Stimulated activated naive CD4-positive, alpha-beta T cell treated with Interleukin-2 at 50 U/mL for 16 hours (primary cell): ENCODE results near the gene TREX2.

ENCODE experiments used
- DNase-seq: peaks from one replicate; lab custom pipeline; 2025; lab: John Stamatoyannopoulos, UW

The TREX2 gene

GRCh38 chrX:153475751-153476281 lies 30.0 kb upstream of the TREX2 start:
- DNase-seq, result no peak

DNA sequence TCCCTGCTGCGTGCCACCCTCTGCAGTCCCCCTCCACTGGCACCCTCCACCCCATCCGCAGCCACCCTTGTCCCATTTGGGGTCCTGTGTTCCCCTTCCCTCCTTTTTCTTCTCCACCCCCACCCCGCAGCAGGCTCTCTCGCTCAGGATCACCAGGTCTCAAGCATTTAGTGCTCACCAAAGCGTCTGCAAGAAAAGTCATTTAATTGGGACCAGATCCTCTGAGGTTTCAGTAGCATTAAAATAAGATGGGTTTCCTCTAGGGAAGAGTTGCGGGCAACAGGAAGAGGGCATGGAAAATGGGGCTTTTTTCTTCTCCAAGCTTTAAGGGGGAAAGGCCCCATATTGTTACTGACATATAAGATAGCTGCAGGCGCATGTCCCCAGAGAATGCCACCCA lies 29.4 kb upstream of the TREX2 start:
- no peak for DNase-seq

- DNase-seq, result peak; percentile 23
Observed at GRCh38 chrX:153474718-153475117, 28.9 kb upstream of the TREX2 start.

GRCh38 chrX:153474266-153474665 lies 28.4 kb upstream of the TREX2 start:
- no peak for DNase-seq

- DNase-seq, result no peak
Observed at GRCh38 chrX:153473126-153473525, 27.3 kb upstream of the TREX2 start.

DNA sequence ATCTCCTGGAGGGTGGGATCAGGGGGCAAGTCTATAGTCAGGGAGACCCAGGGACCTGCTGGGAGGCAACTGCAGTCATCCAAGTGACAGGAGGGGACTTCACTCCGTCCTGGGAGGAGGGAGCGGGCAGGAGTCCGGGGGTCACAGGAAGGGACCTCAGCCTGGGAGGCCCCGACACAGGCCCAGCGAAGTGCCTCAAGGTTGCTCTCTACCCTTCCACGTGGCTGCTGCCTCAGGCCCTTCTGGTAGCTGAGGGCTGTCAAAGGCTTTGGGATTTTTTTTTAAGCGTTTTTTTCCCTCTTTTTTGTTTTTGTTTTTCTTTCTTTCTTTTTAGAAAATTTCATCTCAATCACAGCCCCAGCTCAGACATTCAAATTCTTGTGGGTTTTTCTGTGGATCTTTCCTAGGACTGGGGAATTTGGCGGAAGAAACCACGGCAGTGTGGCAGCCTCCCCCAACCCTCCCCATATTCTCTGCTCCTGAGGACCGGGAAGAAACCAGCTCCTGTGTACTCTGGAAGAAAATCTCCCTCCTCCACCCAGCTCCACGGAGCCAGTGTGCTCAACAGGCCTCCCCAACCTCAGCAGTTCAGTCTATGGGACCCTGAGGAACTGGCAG lies 25.9 kb upstream of the TREX2 start:
- DNase-seq, result no peak

DNA sequence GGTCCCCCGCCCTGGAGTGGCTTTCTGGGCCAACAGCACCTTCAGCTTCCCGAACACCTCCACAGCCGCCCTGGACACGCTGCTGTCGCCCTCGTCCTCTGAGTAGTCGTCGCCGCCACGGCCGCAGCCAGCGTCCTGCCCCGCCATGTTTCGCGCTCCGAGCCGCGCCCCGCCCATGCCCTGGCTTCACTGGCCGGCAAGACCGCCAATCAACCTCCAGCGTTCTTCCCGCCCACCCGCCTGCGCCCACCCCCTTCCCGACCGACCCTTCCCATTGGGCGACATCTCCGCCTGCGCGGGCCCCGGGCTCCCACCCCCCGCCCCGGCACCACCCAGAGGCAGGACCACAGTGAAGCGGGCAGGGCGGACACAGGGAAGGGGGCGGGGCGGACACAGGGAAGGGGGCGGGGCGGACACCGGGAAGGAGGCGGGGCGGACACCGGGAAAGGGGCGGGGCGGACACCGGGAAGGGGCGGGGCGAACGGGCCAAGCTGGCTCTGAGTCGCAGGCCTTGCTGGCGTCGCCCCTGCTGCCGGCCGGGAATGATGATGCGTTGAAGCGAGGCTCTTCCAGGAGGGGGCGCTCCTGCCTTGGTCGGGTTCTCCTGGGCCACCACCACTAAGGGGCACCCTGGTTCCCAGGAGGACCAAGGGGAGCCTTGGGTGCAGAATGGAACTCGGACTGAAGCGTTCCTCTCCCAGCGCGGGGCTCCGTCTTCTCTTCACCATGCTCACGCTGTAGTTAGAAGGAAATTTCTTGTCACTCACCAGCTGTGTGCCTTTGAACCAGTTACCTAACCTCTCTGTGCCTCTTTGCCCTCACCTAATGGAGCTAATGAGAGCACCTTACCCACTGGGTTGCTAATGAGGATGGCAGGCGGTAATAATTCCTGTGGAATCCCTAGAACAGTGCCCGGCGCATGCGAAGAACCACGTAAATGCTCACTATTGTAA lies 24.8 kb upstream of the TREX2 start, which contains the start of gene HAUS7:
Gene HAUS7, minus strand, starts transcription at position 166 of the 953 bp plus-strand sequence. Its CDS starts 19 bp downstream, at position 147.
- DNase-seq, result peak; percentile 89

GRCh38 chrX:153469811-153470410 lies 24.1 kb upstream of the TREX2 start:
- peak; percentile 46 for DNase-seq

- no peak for DNase-seq
Observed at GRCh38 chrX:153468008-153468580, 22.2 kb upstream of the TREX2 start.

GRCh38 chrX:153465691-153466380 lies 20.0 kb upstream of the TREX2 start:
- DNase-seq, result no peak

- DNase-seq, result no peak
Observed at GRCh38 chrX:153464116-153464515, 18.3 kb upstream of the TREX2 start.

DNA sequence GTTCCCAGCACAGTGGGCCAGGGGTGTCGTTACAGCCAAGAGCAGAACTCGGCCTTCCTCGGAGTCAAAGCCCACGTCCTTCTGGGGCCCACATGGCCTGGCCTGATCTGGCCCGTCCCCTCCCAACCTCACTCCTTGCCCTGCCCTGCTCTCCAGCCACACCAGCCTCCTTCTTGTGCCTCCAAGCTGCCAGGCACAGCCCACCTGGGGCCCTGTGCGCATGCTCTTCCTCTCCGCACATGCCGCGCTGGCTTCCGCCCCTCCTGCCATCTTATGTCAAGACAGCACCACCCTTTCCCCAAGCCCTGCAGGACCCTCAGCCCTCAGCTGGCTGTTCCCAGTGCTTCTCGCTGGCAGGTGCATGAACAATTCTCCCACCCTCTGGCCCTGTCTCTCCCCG lies 17.7 kb upstream of the TREX2 start:
- no peak for DNase-seq

- no peak for DNase-seq
Observed at GRCh38 chrX:153463031-153463430, 17.2 kb upstream of the TREX2 start.

GRCh38 chrX:153462291-153462690 lies 16.4 kb upstream of the TREX2 start:
- DNase-seq, result no peak

GRCh38 chrX:153460826-153461225 lies 15.0 kb upstream of the TREX2 start:
- peak; percentile 24 for DNase-seq

- no peak for DNase-seq
Observed at GRCh38 chrX:153459986-153460385, 14.1 kb upstream of the TREX2 start.

GRCh38 chrX:153458476-153458875 lies 12.6 kb upstream of the TREX2 start:
- DNase-seq, result no peak

- no peak for DNase-seq
Observed at GRCh38 chrX:153457827-153458466, 12.1 kb upstream of the TREX2 start.

DNA sequence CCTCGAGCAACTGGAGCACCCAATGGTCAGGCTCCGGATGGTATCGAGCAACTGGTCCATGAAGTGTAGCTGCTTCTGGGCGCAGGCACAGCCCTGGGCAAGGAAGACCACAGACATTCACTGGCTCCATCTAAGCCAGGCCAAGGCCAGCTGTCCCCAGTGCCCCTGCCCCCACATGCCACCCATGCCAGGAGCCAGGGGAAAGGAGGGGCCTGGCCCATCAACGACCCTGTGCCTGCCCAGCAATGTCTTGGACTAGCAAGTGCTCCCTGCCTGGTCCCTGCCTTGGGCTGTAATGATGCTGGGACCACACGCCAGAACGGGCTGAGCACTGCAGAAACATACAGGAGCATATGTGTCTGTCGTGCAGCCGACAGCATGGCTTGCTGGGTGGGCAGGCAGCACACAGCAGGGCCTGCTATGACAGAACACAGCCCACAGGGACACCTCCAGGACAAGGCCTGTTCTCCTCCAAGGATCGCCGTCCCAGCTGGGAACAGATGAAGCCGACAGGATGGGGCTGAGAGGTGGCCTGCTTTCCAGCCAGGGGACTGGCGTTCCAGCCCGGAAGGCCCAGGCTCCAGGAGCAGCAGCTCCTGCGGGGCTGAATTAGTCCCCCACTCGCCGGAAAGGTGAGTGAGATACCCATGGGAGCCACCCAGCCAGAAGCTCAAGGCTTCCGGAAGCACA lies 11.4 kb upstream of the TREX2 start:
- no peak for DNase-seq

DNA sequence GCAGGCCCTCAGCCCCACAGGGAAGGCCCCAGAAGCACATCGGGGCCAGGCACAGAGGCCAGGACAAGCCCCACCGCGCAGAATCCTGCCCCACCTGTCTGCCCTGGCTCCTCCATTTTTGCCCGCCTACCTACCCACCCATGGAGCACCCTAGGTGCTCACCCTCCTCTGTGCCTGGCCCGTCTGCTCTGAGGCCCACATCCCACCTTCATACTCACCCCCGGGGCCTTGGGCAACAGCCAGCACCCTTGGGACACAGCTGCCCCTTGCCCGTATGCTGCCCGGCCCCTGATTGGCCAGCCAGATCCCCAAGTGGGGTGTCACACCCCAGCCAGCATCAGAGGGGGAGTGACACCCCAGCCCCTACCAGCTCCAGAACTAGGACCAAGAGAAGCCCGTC lies 10.8 kb upstream of the TREX2 start:
- DNase-seq, result no peak
